Measurements from ENCODE around the gene ALDOA.
A peak's percentile ranks its signal among the peaks of the same experiment; 100 is the strongest.

Gene ALDOA

DNA sequence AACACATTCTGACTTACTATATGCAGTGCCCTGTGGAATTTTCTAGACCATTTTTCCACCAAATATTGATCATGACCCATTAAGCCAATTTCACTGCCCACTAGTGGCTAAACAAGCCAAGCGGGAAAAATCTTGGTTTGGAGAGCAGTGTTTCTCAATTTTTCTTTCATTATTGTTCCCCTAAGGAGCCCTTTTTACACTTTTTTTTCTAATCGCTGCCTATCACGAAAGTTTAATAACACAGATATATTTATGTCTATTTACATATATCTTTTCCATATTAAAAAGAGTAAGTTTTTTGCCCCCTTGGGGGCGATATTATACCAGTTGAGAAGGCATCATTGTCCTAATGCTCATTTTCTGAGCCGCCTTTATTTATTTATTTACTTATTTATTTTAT, 23.7 kb upstream of the ALDOA start:
- peak; percentile 41 for TF ChIP-seq CTCF (IDR thresholded peaks at IDR 0.05; ENCODE audit: control insufficient read depth, insufficient read depth, low read depth, low read length, missing control alignments)
- no peak overlapping the region for H3K4me3 ChIP-seq (ENCODE audit: control insufficient read depth, low read depth, low read length)
- DNase-seq (ENCODE audit: low read depth): no peak

GRCh38 chr16:30046178-30046577, 19.4 kb upstream of the ALDOA start:
- no peak overlapping the region for H3K4me3 ChIP-seq (ENCODE audit: control insufficient read depth, low read depth, low read length)
- DNase-seq (ENCODE audit: low read depth): no peak
- no peak for TF ChIP-seq CTCF (IDR thresholded peaks at IDR 0.05; ENCODE audit: control insufficient read depth, insufficient read depth, low read depth, low read length, missing control alignments)

DNA sequence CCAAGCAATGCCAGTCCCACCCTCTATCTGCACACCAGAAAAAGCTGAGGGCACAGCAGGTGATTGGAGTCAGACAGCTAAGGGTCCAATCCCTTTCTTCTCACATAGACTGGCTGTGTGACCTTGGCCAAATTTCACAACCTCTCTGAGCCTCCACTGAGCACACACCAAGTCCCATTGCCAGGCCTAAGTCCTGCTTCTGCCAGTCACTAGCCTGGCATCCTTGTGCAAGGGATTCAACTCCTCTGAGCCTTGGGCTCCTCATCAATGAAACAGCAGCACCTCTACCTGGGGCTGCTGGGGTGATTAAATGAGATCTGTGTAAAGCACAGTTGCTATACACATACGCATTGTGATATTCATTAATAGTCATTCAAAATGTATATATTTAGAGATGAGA, 19.0 kb upstream of the ALDOA start:
- no peak for DNase-seq (ENCODE audit: low read depth)
- TF ChIP-seq CTCF (IDR thresholded peaks at IDR 0.05; ENCODE audit: control insufficient read depth, insufficient read depth, low read depth, low read length, missing control alignments): no peak
- no peak overlapping the region for H3K4me3 ChIP-seq (ENCODE audit: control insufficient read depth, low read depth, low read length)

- no peak for TF ChIP-seq CTCF (IDR thresholded peaks at IDR 0.05; ENCODE audit: control insufficient read depth, insufficient read depth, low read depth, low read length, missing control alignments)
- H3K4me3 ChIP-seq (ENCODE audit: control insufficient read depth, low read depth, low read length): no peak overlapping the region
- no peak for DNase-seq (ENCODE audit: low read depth)
Measured at GRCh38 chr16:30049871-30050270, 15.7 kb upstream of the ALDOA start.

DNA sequence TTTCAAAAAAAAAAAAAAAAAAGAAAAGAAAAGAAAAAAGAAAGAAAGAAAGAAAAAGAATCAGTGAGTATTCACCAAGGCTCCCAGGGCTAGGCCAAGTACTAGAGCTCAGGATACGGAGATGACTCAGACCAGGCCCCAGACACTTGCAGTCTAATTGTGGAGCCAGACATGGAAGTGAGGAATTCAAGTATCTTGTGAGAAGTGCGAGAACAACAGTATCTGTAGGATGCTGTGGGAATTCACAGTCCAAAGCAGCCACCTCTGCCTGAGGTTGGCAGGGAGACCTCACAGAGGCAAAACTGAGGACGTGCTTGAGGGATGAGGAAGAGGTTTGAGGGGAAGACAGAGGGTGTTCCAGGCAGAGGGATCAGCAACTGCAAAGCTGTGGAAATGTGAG, 14.0 kb upstream of the ALDOA start:
- no peak overlapping the region for H3K4me3 ChIP-seq (ENCODE audit: control insufficient read depth, low read depth, low read length)
- TF ChIP-seq CTCF (IDR thresholded peaks at IDR 0.05; ENCODE audit: control insufficient read depth, insufficient read depth, low read depth, low read length, missing control alignments): no peak

DNA sequence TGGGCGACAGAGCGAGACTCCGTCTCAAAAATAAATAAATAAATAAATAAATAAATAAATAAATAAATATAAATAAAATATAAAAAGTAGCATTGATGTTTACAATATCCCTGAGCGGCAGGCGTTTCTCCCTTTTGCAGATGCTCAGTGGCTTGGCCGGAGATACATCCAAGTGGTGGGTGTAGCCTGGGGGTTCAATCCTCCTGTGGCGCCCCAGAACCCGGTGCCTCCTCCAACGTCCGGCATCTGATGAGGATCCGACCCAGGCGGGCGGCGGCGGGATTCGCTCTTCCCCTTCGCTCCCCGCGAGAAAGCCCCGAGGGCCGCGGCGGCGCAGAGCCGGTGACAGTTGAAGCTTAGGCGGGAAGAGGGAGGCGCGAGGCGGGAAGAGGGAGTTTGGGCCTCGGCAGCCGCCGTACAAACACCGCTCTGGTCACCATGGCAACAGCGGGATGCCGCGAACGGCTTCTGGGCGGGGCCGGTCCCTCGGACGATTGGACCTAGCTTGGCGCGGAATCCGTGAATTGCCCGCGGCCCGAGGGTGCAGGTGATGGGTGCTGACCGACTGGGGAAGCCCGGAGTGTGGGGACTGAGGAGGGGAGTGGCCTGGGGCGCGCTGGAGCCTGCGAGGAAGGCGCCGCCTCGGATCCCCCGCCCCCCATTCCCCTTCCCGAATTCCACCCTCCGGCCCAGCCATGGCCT, 12.7 kb upstream of the ALDOA start:
- peak overlapping the region; percentile 89 for H3K4me3 ChIP-seq (ENCODE audit: control insufficient read depth, low read depth, low read length)
- no peak for TF ChIP-seq CTCF (IDR thresholded peaks at IDR 0.05; ENCODE audit: control insufficient read depth, insufficient read depth, low read depth, low read length, missing control alignments)
- no peak for DNase-seq (ENCODE audit: low read depth)

More for the DNA sequence above, 14.0 kb upstream of the ALDOA start:
- no peak for DNase-seq (ENCODE audit: low read depth)

Measured in AG09309 (cell line).